Measurements from ENCODE around the gene METTL13.
"Not testable (repeated sequence)": the region's sequence is repeated elsewhere in the genome, so short reads cannot be mapped to it uniquely, and the experiment has no call there.

The METTL13 gene

DNA sequence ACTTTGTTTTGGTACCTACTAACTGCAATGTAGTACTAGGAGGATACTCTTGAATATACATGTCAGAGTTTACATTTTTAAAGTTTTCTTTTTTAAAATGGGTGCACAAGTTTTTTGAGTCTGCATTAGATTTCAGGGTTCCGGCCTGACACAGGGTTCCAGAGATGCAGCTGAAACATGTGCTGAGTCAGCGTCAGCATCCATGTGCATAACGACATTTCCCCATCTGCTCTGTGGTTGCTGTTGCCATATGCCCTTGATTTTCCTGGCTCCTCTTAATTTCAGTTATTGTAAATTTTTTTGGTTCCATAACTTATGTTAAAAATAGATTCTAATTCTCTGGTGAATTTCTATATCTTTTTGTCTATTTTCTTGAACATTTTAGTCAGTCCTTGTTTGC is 12.3 kb upstream of the METTL13 start:
- peak; percentile 88 for DNase-seq

DNA sequence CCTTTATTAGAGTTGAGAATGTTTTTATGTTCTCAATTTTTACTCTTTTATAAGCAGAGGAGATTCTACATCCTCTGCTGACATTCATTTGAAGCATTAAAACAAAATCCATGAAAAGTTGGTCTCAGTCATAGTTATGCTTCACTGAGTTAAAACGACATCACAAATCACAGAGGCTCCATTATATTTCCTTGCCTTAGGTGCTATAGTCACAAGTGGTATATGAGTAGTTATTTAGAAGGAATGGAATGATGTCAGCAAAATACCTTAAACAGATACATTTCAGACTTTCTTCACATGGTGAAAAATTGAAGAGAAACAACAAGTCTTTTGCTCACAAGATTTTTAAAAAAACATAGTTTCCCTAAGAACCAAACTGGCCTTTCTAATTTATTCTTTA is 11.7 kb upstream of the METTL13 start:
- no peak for DNase-seq

DNA sequence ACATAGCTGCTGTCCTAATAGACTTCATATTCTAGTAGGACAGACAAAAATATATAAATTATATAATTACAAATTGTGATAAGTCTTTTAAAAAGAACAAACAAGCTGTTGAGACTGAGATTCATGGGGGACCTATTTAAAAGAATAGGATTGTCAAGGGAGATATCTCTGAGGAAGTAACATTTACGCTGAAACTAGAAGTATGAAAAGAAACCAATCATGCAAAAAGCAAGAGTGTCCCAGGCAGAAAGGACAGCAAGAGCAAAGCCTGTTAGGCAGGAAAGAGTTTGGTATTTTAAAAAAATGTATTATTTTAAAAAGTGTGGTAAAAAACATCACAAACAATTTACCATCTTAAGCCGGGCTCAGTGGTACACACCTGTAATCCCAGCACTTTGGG is 9.1 kb upstream of the METTL13 start:
- DNase-seq: no peak

DNA sequence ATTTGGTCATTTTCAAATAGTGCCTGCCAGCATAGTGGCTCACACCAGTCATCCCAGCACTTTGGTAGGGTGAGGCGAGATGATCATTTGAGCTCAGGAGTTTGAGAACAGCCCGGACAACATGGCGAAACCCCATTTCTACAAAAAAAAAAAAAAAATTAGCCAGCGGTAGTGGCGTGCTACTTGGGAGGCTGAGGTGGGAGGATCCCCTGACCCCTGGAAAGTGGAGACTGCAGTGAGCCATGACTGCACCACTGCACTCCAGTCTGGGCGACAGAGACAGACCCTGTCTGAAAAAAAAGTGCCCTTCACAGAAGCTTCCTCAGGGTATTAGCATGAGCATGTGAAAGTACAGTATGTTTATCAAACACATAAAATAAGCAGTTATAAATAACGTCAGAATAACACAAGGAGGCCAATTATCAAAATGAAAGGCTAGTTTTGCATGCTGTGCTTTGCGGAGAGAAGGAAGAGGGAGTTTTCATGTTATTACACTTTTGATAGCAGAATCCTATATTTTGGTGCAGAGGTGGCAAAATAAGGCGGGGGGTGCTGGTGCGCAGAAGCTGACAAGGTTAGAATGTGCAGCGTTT is 781 bp upstream of the METTL13 start:
- DNase-seq: no peak

DNA sequence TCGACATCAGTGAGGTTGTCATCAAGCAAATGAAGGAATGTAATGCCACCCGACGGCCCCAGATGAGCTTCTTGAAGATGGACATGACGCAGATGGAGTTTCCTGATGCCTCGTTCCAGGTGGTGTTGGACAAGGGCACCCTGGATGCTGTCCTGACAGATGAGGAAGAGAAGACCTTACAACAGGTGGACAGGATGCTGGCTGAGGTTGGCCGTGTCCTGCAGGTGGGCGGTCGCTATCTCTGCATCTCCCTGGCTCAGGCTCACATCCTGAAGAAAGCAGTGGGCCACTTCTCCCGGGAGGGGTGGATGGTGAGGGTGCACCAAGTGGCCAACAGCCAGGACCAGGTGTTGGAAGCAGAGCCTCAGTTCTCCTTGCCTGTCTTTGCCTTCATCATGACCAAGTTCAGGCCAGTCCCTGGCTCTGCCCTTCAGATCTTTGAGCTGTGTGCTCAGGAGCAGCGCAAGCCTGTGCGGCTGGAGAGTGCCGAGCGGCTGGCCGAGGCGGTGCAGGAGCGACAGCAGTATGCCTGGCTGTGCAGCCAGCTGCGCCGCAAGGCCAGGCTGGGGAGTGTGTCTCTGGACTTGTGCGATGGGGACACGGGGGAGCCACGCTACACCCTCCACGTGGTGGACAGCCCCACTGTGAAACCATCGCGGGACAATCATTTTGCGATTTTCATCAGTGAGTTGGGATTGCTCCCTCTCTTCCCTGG is 2.5 kb downstream of the METTL13 start:
- no peak for DNase-seq

DNA sequence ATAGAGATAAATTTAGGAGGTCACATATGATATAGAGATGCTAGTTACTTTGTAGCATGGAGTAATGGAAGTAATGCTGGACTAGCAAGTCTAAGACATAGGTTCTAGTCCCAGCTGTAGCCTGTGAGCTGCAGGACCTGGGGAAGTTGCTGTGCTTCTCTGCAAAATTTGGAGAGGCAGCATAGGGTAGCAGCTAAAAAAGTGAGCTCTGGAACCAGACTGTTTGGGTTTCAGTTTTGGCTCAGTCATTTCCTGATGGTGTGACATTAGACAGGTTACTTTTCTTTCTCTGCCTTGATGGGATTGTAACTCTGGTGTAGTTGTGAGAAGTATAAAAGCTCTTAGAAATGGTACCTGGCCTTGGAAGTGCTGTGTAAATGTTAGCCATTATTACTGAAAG is 3.3 kb downstream of the METTL13 start:
- DNase-seq: no peak

DNA sequence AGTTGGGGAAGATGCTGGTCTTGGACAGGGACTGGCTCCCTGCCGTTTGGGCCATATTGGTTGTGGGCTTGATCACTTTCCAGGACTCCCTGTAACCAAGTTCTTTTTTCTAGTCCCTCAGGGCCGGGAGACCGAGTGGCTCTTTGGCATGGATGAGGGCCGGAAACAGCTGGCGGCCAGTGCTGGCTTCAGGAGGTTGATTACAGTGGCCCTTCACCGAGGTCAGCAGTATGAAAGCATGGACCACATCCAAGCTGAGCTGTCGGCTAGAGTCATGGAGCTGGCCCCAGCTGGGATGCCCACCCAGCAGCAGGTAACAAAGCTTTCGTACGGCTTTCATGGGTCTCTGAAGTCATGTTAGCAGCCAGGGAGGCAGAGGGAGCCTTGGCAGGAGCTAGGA is 4.3 kb downstream of the METTL13 start:
- no peak for DNase-seq

DNA sequence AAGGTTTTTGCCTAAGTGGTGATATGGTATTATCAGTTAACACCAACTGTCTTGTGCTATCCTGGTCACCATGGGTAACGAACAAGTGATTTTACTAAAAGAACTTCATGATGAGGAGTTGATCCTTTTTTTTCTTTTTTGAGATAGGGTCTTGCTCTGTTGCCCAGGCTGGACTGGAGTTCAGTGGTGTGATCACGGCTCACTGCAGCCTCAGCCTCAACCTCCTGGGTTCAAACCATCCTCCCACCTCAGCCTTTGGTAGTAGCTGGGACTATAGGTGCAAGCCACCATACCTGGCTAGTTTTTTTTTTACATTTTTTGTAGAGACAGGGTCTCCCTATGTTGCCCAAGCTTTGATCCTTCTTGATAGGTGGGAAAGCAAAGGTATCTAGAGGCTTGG is 5.1 kb downstream of the METTL13 start:
- DNase-seq: no peak

DNA sequence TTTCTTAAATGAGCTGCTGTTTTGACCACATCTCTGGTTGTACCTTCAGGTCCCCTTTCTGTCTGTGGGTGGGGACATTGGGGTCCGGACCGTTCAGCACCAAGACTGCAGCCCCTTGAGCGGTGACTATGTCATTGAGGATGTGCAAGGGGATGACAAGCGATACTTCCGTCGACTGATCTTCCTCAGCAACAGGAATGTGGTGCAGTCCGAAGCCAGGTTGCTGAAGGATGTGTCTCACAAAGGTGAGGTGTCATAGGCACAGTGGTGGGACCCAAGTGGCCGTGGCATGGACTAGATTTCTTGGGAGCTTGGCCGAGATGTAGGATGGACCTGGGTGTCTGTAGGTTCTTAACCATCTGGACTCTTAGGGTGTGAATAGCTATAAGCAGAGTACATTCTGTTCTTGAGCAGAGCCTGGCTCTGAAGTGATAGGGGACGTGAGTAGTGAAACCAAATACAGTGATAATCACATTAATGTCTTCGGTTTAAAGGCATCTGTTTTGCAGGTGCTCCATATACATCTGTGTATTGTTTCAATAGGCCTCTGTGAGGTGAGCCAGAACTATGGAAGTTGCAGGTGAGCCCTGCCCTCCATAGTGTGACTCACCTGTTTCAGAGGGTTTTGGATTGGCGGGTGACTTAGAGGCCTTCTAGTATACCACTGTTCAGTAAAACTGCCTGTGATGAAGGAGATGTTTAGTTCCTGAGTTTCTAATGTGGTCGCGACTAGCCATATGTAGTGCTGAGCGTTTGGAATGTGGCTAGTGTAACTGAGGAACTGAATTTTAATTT is 6.4 kb downstream of the METTL13 start:
- no peak for DNase-seq

DNA sequence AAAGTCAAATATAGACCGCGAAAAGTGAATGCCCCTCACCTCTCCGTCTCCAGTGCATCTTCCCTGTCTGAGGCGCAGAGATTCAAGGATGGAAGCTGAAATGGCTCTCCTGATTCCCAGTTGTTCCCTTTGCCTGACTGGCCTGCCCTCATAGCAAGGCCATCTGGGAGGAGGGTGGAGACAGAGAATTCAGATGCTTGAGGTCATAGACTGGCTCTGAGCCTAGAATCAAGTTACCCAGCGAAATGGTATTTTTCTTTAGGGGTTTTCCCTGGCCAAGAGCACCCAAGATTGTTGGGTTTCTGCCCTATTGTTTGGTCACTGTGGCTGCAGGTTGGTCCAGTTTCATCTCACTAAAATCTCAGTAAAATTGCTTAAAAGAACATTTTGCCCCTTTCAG is 7.2 kb downstream of the METTL13 start:
- no peak for DNase-seq

DNA sequence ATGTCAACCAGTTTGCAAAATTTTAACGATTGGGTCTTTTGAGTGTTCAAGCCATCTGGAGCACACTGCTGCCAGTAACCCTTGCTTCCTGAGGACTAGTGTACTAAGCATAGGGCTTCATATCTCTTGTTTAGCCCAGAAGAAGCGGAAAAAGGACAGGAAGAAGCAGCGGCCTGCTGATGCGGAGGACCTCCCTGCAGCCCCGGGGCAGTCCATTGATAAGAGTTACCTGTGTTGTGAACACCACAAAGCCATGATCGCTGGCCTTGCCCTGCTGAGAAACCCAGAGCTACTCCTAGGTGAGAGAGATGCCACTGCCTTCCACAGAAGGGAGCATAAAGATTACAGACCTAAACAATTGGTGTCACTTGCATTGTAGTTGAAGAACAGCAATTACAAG is 8.9 kb downstream of the METTL13 start:
- DNase-seq: no peak

DNA sequence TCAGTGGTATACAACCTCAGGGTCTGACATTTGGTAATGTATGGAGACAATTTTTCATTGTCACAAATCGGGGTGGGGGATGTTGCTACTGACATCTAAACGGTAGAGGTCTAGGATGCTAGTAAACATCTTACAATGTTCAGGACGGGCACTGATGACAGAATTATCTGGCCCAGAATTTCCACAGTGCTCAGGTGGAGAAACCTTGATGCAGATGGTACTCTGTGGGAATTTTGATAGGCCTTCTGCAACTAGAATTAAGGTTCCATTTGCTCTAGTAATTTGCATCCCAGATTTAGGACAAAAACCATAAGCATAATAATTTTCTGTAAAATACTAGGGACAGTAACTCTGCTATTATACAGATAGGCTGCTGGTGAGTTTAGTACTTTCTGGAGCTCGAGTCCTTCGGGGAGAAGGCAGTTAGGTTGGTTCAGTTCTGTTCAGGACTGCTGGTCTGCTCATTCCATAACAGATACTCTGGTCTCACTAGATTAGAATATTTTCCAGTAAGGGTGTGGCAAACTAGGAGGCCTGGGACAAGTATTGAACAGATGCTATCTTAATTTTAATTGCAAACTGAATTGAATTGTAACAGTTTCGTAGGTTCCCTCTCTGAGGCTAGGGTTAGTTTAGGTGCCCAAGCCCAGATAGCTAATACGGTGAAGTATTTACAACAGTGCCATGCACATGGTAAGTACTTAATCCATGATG is 11.4 kb downstream of the METTL13 start:
- no peak for DNase-seq

DNA sequence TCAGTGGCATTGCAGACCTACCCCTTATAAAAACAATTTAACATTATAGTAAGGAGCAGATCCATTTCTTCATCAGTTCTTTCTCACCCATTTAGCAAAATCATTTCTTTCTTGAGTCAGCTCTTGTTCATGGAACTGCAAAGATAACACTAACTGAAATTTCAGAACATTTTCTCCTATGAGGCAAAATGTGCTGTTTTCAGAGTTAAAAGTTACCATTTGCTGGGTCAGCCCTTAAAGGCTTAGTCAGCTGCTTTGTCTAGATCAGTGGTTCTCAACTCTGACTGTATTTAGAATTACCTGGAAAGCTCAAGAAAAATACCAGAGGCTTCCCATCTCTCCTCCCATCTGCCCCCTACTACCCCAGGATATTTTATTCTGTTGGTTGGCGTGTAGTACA is 12.2 kb downstream of the METTL13 start:
- DNase-seq: no peak

DNA sequence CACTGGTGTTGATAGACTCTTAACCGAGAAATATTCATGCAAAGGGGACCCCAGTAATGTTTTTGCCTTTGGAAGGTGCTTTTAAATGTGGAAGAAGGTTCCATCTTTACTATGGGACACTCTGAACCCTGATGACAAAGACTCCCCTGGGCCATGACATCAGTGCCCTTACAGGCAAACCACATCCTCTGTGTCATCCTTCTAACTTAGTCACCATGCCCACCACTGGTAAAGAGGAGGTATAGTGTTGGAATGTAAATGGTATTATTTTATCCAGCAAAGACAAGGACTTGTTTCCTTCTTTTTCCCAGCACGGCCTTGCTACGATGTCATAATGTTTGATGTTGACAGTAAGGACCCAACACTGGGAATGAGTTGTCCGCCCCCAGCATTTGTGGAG is 12.6 kb downstream of the METTL13 start:
- DNase-seq: no peak

DNA sequence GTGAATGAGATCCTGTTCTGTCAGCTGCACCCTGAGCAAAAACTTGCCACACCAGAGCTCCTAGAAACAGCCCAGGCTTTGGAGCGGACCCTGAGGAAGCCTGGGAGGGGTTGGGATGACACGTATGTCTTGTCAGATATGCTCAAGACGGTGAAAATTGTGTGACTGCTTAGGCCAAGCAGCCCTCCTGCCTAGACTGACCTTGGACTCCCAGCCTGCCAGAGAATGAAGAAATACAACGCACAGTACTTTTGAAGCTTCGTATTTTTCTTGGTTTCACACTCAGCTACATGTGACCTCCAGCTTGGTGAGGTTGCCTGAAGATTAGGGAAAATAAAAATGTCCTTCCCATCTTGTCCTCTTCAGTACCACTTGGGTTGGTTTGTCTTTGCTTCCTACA is 15.1 kb downstream of the METTL13 start:
- no peak for DNase-seq

DNA sequence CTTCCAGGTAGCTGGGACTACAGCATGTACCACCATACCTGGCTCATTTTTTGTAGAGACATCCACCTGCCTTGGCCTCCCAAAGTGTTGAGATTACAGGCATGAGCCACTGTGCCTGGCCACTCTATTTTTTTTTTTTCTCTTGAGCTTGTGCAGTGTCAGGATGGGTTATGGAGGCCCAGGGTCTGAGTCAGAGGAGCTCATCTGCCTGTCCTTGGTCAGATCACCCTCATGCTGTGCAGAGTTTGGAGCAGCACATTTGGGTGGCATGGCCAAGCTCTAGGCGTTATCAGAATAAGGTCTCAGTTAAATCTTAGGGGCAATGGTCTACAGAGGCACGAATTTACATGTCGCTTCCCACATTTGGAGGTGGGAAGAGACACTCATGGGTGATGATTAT is 16.9 kb downstream of the METTL13 start:
- no peak for DNase-seq

DNA sequence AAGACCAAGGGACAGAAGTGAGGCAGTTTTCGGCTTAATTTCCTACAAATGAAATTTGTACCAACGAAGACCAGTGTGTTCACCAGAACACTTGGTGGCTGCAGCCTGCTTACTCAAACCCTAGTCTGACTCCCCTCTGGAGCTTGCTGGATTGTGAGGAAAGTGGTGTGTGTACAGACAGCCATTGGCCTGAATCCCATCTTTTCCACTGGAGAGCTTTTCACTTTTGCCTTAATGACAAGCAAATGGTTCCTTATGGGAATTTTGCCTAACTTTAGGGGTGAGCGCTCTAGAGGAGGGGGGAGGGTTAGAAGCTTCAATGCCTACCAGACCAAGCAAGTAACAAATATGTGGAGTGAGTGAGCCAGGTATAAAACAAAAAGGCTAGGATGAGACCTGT is 17.3 kb downstream of the METTL13 start:
- DNase-seq: no peak

DNA sequence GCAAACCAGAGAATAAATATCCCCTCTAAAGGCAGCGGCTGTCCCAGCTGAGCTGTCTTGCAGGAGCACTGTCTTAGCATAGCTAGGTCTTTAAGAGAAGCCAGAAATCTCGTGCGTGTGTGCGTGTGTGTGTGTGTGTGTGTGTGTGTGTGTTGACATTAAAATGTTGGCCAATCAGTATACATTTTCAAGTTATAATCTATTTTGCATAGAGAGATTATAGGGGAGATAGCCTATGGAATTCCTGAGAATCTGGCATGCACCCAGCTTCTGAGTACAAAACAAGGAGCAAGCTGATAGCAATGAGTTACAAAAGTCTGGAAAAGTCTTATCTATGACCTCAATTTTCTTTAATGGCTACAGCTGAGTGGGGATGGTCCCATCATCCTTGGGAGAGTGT is 17.7 kb downstream of the METTL13 start:
- no peak for DNase-seq

DNA sequence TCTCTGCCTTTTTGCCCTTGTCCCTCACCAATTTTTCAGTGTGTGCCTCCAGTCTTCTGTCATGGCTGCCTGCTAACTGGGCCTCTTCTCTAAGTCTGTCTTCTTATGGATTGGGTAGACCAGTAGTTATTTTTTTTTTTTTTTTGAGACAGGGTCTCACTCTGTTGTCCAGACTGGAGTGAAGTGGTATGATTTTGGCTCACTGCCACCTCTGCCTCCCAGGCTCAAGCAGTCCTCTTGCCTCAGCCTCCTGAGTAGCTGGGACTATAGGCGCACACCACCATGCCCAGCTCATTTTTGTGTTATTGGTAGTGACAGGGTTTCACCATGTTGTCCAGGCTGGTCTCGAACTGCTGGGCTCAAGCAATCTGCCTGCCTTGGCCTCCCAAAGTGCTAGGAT is 18.2 kb downstream of the METTL13 start:
- DNase-seq: not testable (repeated sequence)

DNA sequence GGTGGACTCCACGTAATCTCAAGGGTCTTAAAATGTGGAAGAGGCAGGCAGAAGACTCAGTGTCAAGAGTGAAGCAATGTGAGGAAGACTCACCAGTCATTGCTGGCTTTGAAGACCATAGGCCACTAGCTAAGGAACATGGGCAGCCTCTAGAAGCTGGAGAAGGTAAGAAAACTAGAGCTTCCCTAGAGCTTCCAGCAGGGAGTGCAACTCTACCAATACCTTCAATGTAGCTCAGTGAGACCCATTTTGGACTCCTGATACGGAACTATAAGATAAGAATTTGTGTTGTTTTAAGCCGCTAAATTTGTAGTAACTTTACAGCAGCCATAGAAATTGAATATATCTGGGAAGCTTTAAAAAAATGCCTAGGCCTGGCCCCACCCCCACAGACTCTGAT is 18.9 kb downstream of the METTL13 start:
- DNase-seq: no peak

DNA sequence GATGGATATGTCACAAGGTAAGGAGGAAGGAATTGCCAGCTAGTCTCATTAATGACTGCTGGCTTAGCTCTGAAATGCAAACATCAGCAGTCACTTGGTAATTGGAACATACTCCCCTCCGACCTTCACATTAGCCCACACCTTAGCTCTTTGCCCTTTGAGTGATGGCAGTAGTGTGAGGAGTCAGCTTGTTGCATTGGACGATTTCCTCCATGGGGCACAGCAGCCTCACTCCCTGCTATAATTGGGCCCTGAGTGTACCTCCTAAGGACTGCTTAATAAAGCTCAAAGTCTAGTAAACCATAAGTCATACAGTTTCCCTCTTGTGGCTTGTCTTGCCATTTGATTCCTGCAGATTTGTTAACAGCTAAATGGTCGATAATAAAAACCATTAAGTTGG is 19.4 kb downstream of the METTL13 start:
- DNase-seq: no peak

DNA sequence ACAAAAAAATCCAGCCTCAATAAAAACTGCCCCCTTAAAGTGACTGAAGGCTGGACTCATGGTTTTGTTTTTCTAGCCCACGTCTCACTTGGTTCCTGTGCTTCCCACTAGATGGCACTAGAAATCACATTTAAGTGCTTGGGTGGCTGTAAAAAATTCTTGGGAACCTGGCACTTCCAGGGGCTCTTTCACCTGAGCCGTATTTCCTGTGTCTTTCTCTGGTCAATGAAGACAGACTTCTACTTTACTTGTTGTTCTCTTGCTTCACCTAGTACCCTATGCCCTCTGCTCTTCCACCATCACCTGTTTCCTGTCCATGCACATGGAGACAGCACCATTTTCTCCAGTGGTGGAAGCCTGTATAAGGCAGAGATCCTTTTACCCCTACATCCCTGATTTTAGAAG is 20.0 kb downstream of the METTL13 start:
- DNase-seq: peak; percentile 36

DNA sequence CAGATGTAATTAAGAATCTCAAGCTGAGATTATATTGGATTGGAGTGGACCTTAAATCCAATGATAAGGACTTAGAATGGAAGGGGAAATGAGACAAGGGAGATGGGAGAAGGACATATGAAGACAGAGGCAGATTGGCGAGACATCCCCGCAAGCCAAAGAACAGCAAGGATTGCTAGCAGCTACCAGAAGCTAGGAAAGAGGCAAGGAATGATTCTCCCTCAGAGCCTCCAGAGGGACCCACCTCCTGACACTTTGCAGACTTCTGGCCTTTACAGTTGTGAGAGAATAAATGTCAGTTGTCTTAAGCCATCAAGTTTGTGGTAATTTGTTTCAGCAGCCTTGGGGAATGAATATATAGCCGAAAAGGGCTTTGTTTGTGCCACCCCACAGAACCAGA is 20.7 kb downstream of the METTL13 start:
- no peak for DNase-seq

DNA sequence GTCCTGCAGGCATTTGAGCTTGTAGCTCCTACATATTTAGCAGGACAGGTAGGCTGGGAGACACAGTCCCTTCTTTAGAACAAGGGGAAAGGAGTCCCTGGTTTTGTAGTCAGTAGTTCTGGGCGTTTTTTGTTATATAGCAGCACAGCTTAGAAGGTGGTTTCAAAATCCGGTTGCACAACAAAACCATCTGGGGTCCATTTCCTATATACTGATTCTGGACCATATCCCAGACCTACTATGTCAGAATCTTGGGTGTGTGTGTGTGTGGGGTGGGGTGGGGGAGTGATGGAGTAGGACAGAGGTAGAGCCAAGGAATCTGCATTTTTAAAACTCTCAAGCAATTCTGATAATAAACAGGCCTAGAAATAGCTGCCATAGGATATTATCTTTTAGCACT is 21.6 kb downstream of the METTL13 start:
- DNase-seq: no peak

Measured in NCI-H1694 (cell line).